Astrocyte of the cerebellum (primary cell): ENCODE results near the gene ARHGEF28.

ENCODE experiments used
- DNase-seq: peaks from one replicate; pipeline ENCODE4 v3.0.0-alpha.2; 2011; ENCODE audit warnings: low read depth
- H3K4me3 ChIP-seq: 2 replicates; pipeline ENCODE4 v1.5.1; 2011; ENCODE audit warnings: mild to moderate bottlenecking, low read depth, low read length, moderate library complexity
- in situ Hi-C: cut with HindIII; loops from 2 replicates; pipeline ENCODE4 v1.10.0; 2017; ENCODE audit warnings: low sequenced_read_pairs
- TF ChIP-seq, protein P1 (sequence below): IDR thresholded peaks from 2 replicates; pipeline ENCODE4 v1.5.1; 2012; ENCODE audit warnings: low read length, low read depth, moderate library complexity, mild to moderate bottlenecking; ENCODE audit errors: missing control alignments

ARHGEF28 gene

DNA sequence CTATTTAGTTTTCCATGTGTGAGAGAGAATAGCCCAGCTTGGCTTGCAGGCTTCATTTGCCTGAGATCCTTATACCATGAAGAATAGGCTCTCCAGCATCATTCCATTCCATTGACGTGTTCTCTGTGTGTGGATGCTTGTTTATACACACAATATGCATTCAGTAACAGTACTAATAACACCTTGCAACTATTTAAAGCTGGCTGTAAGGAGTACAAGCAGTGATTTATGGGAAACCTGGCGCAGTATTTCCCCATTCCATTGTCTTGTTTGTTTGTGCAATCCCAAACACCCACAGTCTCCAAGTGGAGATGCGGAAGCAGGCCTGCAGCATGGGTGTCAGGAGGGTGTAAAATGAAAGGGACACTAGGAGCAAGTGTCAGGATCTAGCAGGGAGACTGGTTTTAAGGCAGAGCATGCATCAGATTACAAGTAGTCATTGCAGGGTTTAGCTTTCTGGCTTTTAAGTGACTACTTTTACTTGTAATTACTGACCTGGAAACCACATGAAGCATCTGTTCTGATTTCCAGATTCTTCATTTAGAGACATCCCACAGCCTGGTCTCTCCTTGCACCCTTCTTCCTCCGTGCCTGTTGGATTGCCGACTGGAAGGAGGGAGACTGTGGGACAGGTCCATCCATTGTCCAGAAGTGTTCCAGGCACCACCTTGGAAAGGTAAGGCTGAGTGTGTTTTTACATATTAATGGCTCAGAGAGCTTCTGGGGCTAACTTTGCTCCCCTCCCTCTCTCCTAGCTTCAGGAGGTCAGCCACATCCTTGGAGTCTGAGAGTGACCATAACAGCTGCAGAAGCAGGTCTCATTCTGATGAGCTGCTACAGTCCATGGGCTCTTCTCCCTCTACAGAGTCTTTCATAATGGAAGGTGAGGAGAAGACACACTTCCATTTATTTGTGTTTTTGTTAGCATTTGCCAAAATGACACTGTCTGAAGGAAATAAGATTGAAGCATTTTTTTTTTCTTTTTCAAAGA, 241.6 kb downstream of the ARHGEF28 start:
- H3K4me3 ChIP-seq = no peak overlapping the region
- in situ Hi-C loops = no loop called here
- TF ChIP-seq, protein P1, sequence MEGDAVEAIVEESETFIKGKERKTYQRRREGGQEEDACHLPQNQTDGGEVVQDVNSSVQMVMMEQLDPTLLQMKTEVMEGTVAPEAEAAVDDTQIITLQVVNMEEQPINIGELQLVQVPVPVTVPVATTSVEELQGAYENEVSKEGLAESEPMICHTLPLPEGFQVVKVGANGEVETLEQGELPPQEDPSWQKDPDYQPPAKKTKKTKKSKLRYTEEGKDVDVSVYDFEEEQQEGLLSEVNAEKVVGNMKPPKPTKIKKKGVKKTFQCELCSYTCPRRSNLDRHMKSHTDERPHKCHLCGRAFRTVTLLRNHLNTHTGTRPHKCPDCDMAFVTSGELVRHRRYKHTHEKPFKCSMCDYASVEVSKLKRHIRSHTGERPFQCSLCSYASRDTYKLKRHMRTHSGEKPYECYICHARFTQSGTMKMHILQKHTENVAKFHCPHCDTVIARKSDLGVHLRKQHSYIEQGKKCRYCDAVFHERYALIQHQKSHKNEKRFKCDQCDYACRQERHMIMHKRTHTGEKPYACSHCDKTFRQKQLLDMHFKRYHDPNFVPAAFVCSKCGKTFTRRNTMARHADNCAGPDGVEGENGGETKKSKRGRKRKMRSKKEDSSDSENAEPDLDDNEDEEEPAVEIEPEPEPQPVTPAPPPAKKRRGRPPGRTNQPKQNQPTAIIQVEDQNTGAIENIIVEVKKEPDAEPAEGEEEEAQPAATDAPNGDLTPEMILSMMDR = no peak
- DNase-seq = peak; percentile 11

DNA sequence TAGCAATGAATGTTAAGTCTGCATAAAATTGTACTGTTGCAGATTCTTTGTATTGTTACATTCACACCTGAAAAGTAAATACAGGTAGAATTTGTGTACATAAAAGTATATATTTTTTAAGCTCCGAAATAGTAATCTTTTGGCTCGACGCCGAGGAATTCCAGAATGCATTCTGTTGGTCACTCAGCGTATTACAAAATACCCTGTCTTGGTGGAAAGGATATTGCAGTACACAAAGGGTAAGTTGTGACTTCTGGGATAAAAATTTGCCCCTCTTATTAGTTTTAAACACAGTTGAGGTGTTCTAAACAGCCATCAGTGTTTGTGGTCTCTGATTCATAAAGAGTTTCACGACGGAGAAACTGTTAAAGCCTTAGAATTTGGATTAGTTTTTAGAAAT, 257.6 kb downstream of the ARHGEF28 start:
- TF ChIP-seq, protein P1 = no peak
- no peak overlapping the region for H3K4me3 ChIP-seq
- in situ Hi-C loops = no loop called here
- DNase-seq = no peak

DNA sequence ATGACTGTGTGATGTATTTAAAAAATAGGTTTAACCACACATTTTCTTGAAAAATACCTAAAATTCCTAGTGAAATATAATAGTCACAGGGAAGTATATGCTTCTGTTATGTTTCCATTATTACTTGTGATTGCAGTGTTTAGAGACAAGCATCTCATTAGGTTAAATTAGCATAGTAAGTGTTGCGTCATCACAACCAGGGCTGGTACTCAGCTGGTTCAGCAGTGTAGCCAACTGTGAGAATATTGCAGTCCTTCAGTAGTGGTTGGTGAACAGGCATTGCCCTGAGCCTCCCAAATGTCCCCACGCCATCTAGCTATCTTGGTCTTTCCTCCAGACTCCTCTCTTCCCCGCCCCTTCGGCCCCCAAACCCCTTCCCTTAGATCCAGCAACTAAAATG, 261.7 kb downstream of the ARHGEF28 start:
- no peak for DNase-seq
- in situ Hi-C loops = no loop called here
- TF ChIP-seq, protein P1 = no peak
- H3K4me3 ChIP-seq = no peak overlapping the region

DNA sequence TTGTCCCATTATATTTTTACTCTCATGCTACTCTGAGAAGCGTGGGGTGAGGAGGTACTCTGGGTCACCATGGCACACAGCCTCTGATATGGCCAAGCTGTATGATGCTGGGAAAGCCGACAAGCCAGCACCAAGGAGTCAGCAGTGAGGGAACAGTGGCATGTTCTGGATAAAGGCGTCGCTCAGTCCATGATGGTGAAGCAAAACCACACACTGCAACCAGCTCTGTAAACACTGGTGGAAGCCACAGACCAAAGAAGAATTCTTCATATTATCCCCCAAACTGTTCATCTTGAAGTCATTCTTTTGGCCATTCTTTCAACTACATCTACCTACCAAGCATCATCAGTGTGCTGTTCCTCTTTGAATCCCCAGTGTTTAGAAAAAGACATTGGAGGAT, 264.6 kb downstream of the ARHGEF28 start:
- TF ChIP-seq, protein P1 = no peak
- in situ Hi-C loops = no loop called here
- H3K4me3 ChIP-seq = no peak overlapping the region
- DNase-seq = no peak

DNA sequence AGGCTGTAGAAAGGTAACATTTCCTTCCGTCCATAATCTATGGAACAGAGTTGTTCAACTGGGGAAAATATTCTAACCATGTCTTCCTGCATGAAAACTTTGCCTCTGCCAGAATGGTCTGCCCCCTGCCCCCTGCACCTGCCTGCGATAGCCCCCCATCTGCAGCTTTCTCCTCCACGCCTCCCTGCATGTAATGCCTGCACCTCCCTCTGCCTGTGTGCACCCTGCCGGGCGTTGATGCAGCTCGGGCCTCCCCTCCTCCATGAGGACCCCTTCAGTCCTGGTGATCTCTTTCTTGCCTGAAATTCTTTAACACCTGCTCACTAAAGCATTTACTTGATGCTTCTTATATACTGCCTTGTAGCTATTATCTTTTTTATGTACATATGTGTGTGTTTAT, 266.2 kb downstream of the ARHGEF28 start:
- TF ChIP-seq, protein P1 = no peak
- DNase-seq = no peak
- no peak overlapping the region for H3K4me3 ChIP-seq
- in situ Hi-C loops = no loop called here

DNA sequence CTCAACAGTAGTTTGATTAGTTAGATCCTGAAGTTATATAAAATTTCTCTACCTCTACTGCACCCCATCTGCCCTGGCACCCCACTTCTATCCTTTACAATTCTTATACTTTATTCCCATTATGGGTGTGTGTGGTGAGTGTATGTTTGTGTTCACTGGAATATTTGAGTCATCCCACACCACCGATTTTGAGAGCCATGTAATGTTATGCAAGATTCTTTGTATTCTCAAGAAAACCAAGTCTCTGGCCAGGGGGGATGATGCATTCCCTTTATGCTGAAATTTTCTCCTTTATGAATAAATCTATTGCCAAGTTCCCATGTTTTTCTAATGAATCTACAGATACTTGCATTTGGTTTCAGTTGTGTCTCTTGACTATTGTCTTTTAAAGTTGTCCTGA, 266.8 kb downstream of the ARHGEF28 start:
- DNase-seq = peak; percentile 97
- in situ Hi-C loops = no loop called here
- TF ChIP-seq, protein P1 = no peak
- H3K4me3 ChIP-seq = no peak overlapping the region
